Activated naive CD8-positive, alpha-beta T cell treated with anti-CD3 and anti-CD28 coated beads, Interleukin-2, amount 10 ng/mL, durations not matched to agents 7 days and 5 days (primary cell): ENCODE measurements around the gene CLCNKA. TPM values are rescaled to one million over a fixed set of nuclear protein-coding genes. Genes with fewer than 3 reads are reported as not detected.

Source experiments
- ATAC-seq: fragments of 150-1000 bp; cut with Tn5 transposase; one replicate; pipeline ENCODE4 v1.10.0; 2021; ENCODE audit warnings: low read depth, moderate library complexity
- POLR2A ChIA-PET: fragments of 350-600 bp; sonication (Branson Sonifier 250); formaldehyde crosslinking; loops from one replicate; lab custom pipeline; 2021; ENCODE audit warnings: antibody characterized with exemption; lab: Charles Lee
- DNase-seq: peaks from one replicate; pipeline ENCODE4 v3.0.0; 2021
- H3K27ac Mint-ChIP-seq: one replicate; pipeline ENCODE4 v1.8.0; 2022; ENCODE audit warnings: mild to moderate bottlenecking, mixed read lengths
- H3K27me3 Mint-ChIP-seq: one replicate; pipeline ENCODE4 v1.8.0; 2022; ENCODE audit warnings: mild to moderate bottlenecking, moderate library complexity, mixed read lengths
- H3K36me3 Mint-ChIP-seq: one replicate; pipeline ENCODE4 v1.8.0; 2021; ENCODE audit warnings: mild to moderate bottlenecking, mixed read lengths
- H3K4me1 Mint-ChIP-seq: one replicate; pipeline ENCODE4 v1.8.0; 2021; ENCODE audit warnings: mixed read lengths
- H3K4me3 Mint-ChIP-seq: one replicate; pipeline ENCODE4 v1.8.0; 2022; ENCODE audit warnings: mild to moderate bottlenecking, moderate library complexity, mixed read lengths
- H3K9me3 Mint-ChIP-seq: one replicate; pipeline ENCODE4 v1.8.0; 2021; ENCODE audit warnings: mixed read lengths
- total RNA-seq, 2 experiments: library from RNA; stranded (reverse); gene quantifications; one replicate each; pipeline ENCODE4 v1.2.3, GENCODE V29; 2021

The CLCNKA gene
- total RNA-seq, 2 experiments from 2014 or later, result not detected

- Mint-ChIP-seq H3K9me3 (no peaks in the 10 kb centered on the region), H3K4me1 (peaks cover 57% of the 10 kb centered on the region), H3K27me3 (peaks cover 17% of the 10 kb centered on the region), H3K27ac (peak overlapping the region; percentile 42), H3K36me3 (peaks cover 1% of the 10 kb centered on the region), H3K4me3 (no peak overlapping the region)
- DNase-seq (no peak), ATAC-seq (no peak)
- POLR2A ChIA-PET, result interaction anchor here (3.2 kb wide), 1 partner anchor 11 kb away, joined by 11 read pairs; no protein-coding TSS in a partner anchor
Observed at GRCh38 chr1:16068356-16069270, 46.8 kb downstream of the CLCNKA start.

GRCh38 chr1:16070640-16071355 is 49.0 kb downstream of the CLCNKA start:
- POLR2A ChIA-PET, result interaction anchor here (0.5 to 3.2 kb wide), 4 partner anchors 9 to 227 kb away, joined by 3 to 11 read pairs (median 4); no protein-coding TSS in a partner anchor
- Mint-ChIP-seq H3K4me1 (peaks cover 45% of the 10 kb centered on the region), H3K4me3 (peak overlapping the region; percentile 15), H3K36me3 (no peaks in the 10 kb centered on the region), H3K27ac (peak overlapping the region; percentile 30), H3K9me3 (no peaks in the 10 kb centered on the region), H3K27me3 (peaks cover 28% of the 10 kb centered on the region)
- no peak for DNase-seq
- no peak for ATAC-seq

GRCh38 chr1:16071614-16072013 is 49.8 kb downstream of the CLCNKA start:
- no peak for DNase-seq
- Mint-ChIP-seq H3K9me3 (no peaks in the 10 kb centered on the region), H3K36me3 (no peaks in the 10 kb centered on the region), H3K27ac (no peak overlapping the region), H3K4me1 (peaks cover 45% of the 10 kb centered on the region), H3K4me3 (no peak overlapping the region), H3K27me3 (peaks cover 31% of the 10 kb centered on the region)
- POLR2A ChIA-PET, result interaction anchor here (0.6 kb wide), 1 partner anchor 101 kb away, joined by 4 read pairs; no protein-coding TSS in a partner anchor
- no peak for ATAC-seq

- DNase-seq, result no peak
- H3K27me3 Mint-ChIP-seq, result peaks cover 31% of the 10 kb centered on the region
- H3K36me3 Mint-ChIP-seq, result no peaks in the 10 kb centered on the region
- no peak for ATAC-seq
- H3K4me1 Mint-ChIP-seq, result peaks cover 45% of the 10 kb centered on the region
- no peak overlapping the region for H3K27ac Mint-ChIP-seq
- no peaks in the 10 kb centered on the region for H3K9me3 Mint-ChIP-seq
- H3K4me3 Mint-ChIP-seq, result no peak overlapping the region
- POLR2A ChIA-PET, result interaction anchor here (0.6 kb wide), 1 partner anchor 100 kb away, joined by 4 read pairs; no protein-coding TSS in a partner anchor
Observed at GRCh38 chr1:16072095-16072494, 50.3 kb downstream of the CLCNKA start.

- H3K27me3 Mint-ChIP-seq, result peaks cover 29% of the 10 kb centered on the region
- POLR2A ChIA-PET, result interaction anchor here (0.6 kb wide), 1 partner anchor 140 kb away, joined by 3 read pairs; no protein-coding TSS in a partner anchor
- no peak overlapping the region for H3K27ac Mint-ChIP-seq
- ATAC-seq (peak; percentile 13), DNase-seq (no peak)
- H3K9me3 Mint-ChIP-seq, result no peaks in the 10 kb centered on the region
- H3K4me1 Mint-ChIP-seq, result peaks cover 40% of the 10 kb centered on the region
- H3K36me3 Mint-ChIP-seq, result no peaks in the 10 kb centered on the region
- H3K4me3 Mint-ChIP-seq, result peak overlapping the region; percentile 47
Observed at GRCh38 chr1:16072616-16073484, 51.0 kb downstream of the CLCNKA start.

- H3K27me3 Mint-ChIP-seq, result peaks cover 29% of the 10 kb centered on the region
- POLR2A ChIA-PET, result no interaction called here
Observed at GRCh38 chr1:16073490-16074119, 51.8 kb downstream of the CLCNKA start, which contains the start of gene FAM131C. FAM131C (minus strand) TSS chr1:16073651; CDS start chr1:16073442, 209 bp downstream.

GRCh38 chr1:16074217-16074616 is 52.4 kb downstream of the CLCNKA start:
- H3K9me3 Mint-ChIP-seq, result no peaks in the 10 kb centered on the region
- no peak for ATAC-seq
- no peaks in the 10 kb centered on the region for H3K36me3 Mint-ChIP-seq
- H3K4me1 Mint-ChIP-seq, result peaks cover 37% of the 10 kb centered on the region
- H3K4me3 Mint-ChIP-seq, result peak overlapping the region; percentile 81
- DNase-seq, result no peak
- H3K27me3 Mint-ChIP-seq, result peaks cover 29% of the 10 kb centered on the region
- H3K27ac Mint-ChIP-seq, result no peak overlapping the region
- POLR2A ChIA-PET, result no interaction called here

More at GRCh38 chr1:16073490-16074119, 51.8 kb downstream of the CLCNKA start, which contains the start of gene FAM131C:
- Mint-ChIP-seq H3K4me1 (peaks cover 34% of the 10 kb centered on the region), H3K27ac (no peak within 1 kb of the TSS), H3K4me3 (peak within 1 kb of the TSS; percentile 81), H3K9me3 (no peaks in the 10 kb centered on the region), H3K36me3 (no peaks in the 10 kb centered on the region)
- ATAC-seq (peak; percentile 70), DNase-seq (peak; percentile 80)

- Mint-ChIP-seq H3K36me3 (no peaks in the 10 kb centered on the region), H3K27ac (no peak overlapping the region), H3K4me1 (peaks cover 30% of the 10 kb centered on the region), H3K4me3 (no peak overlapping the region), H3K27me3 (peaks cover 26% of the 10 kb centered on the region), H3K9me3 (no peaks in the 10 kb centered on the region)
- POLR2A ChIA-PET, result interaction anchor here (0.8 kb wide), 1 partner anchor 141 kb away, joined by 3 read pairs; no protein-coding TSS in a partner anchor
- ATAC-seq, result no peak
- DNase-seq, result no peak
Observed at GRCh38 chr1:16075337-16076030, 53.6 kb downstream of the CLCNKA start.

- Mint-ChIP-seq H3K27ac (peak overlapping the region; percentile 38), H3K4me3 (no peak overlapping the region), H3K36me3 (no peaks in the 10 kb centered on the region), H3K27me3 (peaks cover 26% of the 10 kb centered on the region), H3K4me1 (peaks cover 24% of the 10 kb centered on the region), H3K9me3 (no peaks in the 10 kb centered on the region)
- POLR2A ChIA-PET, result no interaction called here
- DNase-seq (no peak), ATAC-seq (no peak)
Observed at GRCh38 chr1:16076031-16076864, 54.4 kb downstream of the CLCNKA start.

GRCh38 chr1:16076865-16077238 is 55.0 kb downstream of the CLCNKA start:
- peak overlapping the region; percentile 38 for H3K27ac Mint-ChIP-seq
- no peaks in the 10 kb centered on the region for H3K36me3 Mint-ChIP-seq
- POLR2A ChIA-PET, result no interaction called here
- H3K27me3 Mint-ChIP-seq, result peaks cover 24% of the 10 kb centered on the region
- H3K9me3 Mint-ChIP-seq, result no peaks in the 10 kb centered on the region
- ATAC-seq, result no peak
- no peak overlapping the region for H3K4me3 Mint-ChIP-seq
- DNase-seq, result no peak
- H3K4me1 Mint-ChIP-seq, result peaks cover 21% of the 10 kb centered on the region
